Gastrocnemius medialis (tissue), 4 donors: ENCODE data around the gene ITGA5.

Experiments used
- CTCF ChIP-seq, 5 experiments: fragments of 450-650 bp in 3 of 5; fragments of 200-600 bp in 2 of 5; sonication (generic) in 2 of 5; IDR thresholded peaks in 4 of 5; conservative IDR thresholded peaks in 1 of 5; 1 replicate in 4 of 5; 2 replicates in 1 of 5; pipeline ENCODE4 v1.5.1; 2016 to 2019; ENCODE audit warnings: antibody characterized with exemption in 5 of 5, mild to moderate bottlenecking in 3 of 5, moderate library complexity in 3 of 5
- POLR2A ChIP-seq, 2 donors: fragments of 450-650 bp; IDR thresholded peaks; one replicate each; pipeline ENCODE4 v1.6.1; 2017; ENCODE audit warnings: antibody characterized with exemption in 2 of 2, mild to moderate bottlenecking in 2 of 2, moderate library complexity in 2 of 2

GRCh38 chr12:54356228-54356627 lies 62.8 kb downstream of the ITGA5 start:
- no peak for TF ChIP-seq CTCF (IDR thresholded peaks at IDR 0.05 in 4 of 5, conservative IDR thresholded peaks at IDR 0.05 in 1 of 5)
- TF ChIP-seq POLR2A (IDR thresholded peaks at IDR 0.05), result no peak
